ENCODE data around the gene HNRNPUL2. TPM values are rescaled to one million over a fixed set of nuclear protein-coding genes. Genes with fewer than 3 reads are reported as not detected.
"Not testable (repeated sequence)": the region's sequence is repeated elsewhere in the genome, so short reads cannot be mapped to it uniquely, and the experiment has no call there.

HNRNPUL2 gene
- total RNA-seq, 1 donor from 2014 or later, result 43.6 TPM

GRCh38 chr11:62752994-62753735 lies 25.9 kb upstream of the HNRNPUL2 start:
- Mint-ChIP-seq H3K4me3 (ENCODE audit: unreplicated experiment) (peak overlapping the region; percentile 97), H3K27me3 (ENCODE audit: unreplicated experiment) (peaks cover 9% of the 10 kb centered on the region), H3K4me1 (ENCODE audit: unreplicated experiment) (peaks cover 10% of the 10 kb centered on the region), H3K27ac (ENCODE audit: unreplicated experiment) (no peak overlapping the region), H3K36me3 (ENCODE audit: low read depth, unreplicated experiment) (peaks cover 4% of the 10 kb centered on the region), H3K9me3 (ENCODE audit: unreplicated experiment) (no peaks in the 10 kb centered on the region)
- no peak for DNase-seq (ENCODE audit: low spot score)
- TF ChIP-seq CTCF (IDR thresholded peaks at IDR 0.05; ENCODE audit: unreplicated experiment), result no peak

- Mint-ChIP-seq H3K9me3 (ENCODE audit: unreplicated experiment) (no peaks in the 10 kb centered on the region), H3K36me3 (ENCODE audit: low read depth, unreplicated experiment) (peaks cover 4% of the 10 kb centered on the region), H3K27ac (ENCODE audit: unreplicated experiment) (no peak overlapping the region)
Measured at GRCh38 chr11:62752177-62752785, 25.0 kb upstream of the HNRNPUL2 start.

GRCh38 chr11:62749931-62750330 lies 22.7 kb upstream of the HNRNPUL2 start:
- not testable (repeated sequence) for H3K27ac Mint-ChIP-seq (ENCODE audit: unreplicated experiment); H3K9me3 Mint-ChIP-seq (ENCODE audit: unreplicated experiment); DNase-seq (ENCODE audit: low spot score); H3K36me3 Mint-ChIP-seq (ENCODE audit: low read depth, unreplicated experiment); H3K4me1 Mint-ChIP-seq (ENCODE audit: unreplicated experiment); H3K4me3 Mint-ChIP-seq (ENCODE audit: unreplicated experiment); H3K27me3 Mint-ChIP-seq (ENCODE audit: unreplicated experiment)

More at GRCh38 chr11:62752177-62752785, 25.0 kb upstream of the HNRNPUL2 start:
- DNase-seq (ENCODE audit: low spot score), result no peak
- Mint-ChIP-seq H3K4me3 (ENCODE audit: unreplicated experiment) (no peak overlapping the region), H3K27me3 (ENCODE audit: unreplicated experiment) (peaks cover 8% of the 10 kb centered on the region), H3K4me1 (ENCODE audit: unreplicated experiment) (peaks cover 7% of the 10 kb centered on the region)
- no peak for TF ChIP-seq CTCF (IDR thresholded peaks at IDR 0.05; ENCODE audit: unreplicated experiment)

- TF ChIP-seq CTCF (IDR thresholded peaks at IDR 0.05; ENCODE audit: unreplicated experiment), result no peak
- no peak overlapping the region for H3K27ac Mint-ChIP-seq (ENCODE audit: unreplicated experiment)
- H3K9me3 Mint-ChIP-seq (ENCODE audit: unreplicated experiment), result no peaks in the 10 kb centered on the region
Measured at GRCh38 chr11:62747475-62748160, 20.4 kb upstream of the HNRNPUL2 start.

GRCh38 chr11:62737196-62737595 lies 9.9 kb upstream of the HNRNPUL2 start:
- Mint-ChIP-seq H3K9me3 (ENCODE audit: unreplicated experiment) (no peaks in the 10 kb centered on the region), H3K4me3 (ENCODE audit: unreplicated experiment) (no peak overlapping the region), H3K27ac (ENCODE audit: unreplicated experiment) (no peak overlapping the region), H3K27me3 (ENCODE audit: unreplicated experiment) (no peaks in the 10 kb centered on the region), H3K36me3 (ENCODE audit: low read depth, unreplicated experiment) (peaks cover 23% of the 10 kb centered on the region), H3K4me1 (ENCODE audit: unreplicated experiment) (no peaks in the 10 kb centered on the region)
- DNase-seq (ENCODE audit: low spot score), result no peak
- TF ChIP-seq CTCF (IDR thresholded peaks at IDR 0.05; ENCODE audit: unreplicated experiment), result no peak

More at GRCh38 chr11:62747475-62748160, 20.4 kb upstream of the HNRNPUL2 start:
- Mint-ChIP-seq H3K4me3 (ENCODE audit: unreplicated experiment) (no peak overlapping the region), H3K27me3 (ENCODE audit: unreplicated experiment) (no peaks in the 10 kb centered on the region), H3K4me1 (ENCODE audit: unreplicated experiment) (no peaks in the 10 kb centered on the region), H3K36me3 (ENCODE audit: low read depth, unreplicated experiment) (peaks cover 4% of the 10 kb centered on the region)
- no peak for DNase-seq (ENCODE audit: low spot score)

Data from endothelial cell (in vitro differentiated cells).